Adrenal gland (tissue), 12 donors: ENCODE measurements around the gene KARS1. TPM values are rescaled to one million over a fixed set of nuclear protein-coding genes. Genes with fewer than 3 reads are reported as not detected.
A peak's percentile ranks its signal among the peaks of the same experiment; 100 is the strongest.

Experiments used
- DNase-seq, 7 donors: peaks; one replicate each; pipeline ENCODE4 v3.0.0-alpha.2; 2019 to 2020
- H3K27ac ChIP-seq, 5 donors: fragments of 200-600 bp; sonication (generic) in 4 of 5; 1 replicate in 3 of 5; 2 replicates in 2 of 5; pipeline versions ENCODE4 v1.5.1 to v1.8.0; 2016 to 2020; ENCODE audit warnings: mild to moderate bottlenecking in 1 of 5
- H3K27me3 ChIP-seq: fragments of 200-600 bp; 2 replicates; pipeline ENCODE4 v1.8.0; 2021
- H3K36me3 ChIP-seq, 2 donors: fragments of 200-600 bp; replicated peaks in 1 of 2; 1 replicate in 1 of 2; 2 replicates in 1 of 2; pipeline versions ENCODE4 v1.5.1 to v1.8.0; 2018 to 2022
- H3K4me1 ChIP-seq, 2 donors: fragments of 200-600 bp; replicated peaks in 1 of 2; 1 replicate in 1 of 2; 2 replicates in 1 of 2; pipeline versions ENCODE4 v1.5.1 to v1.8.0; 2018 to 2021
- H3K4me3 ChIP-seq, 4 donors: fragments of 200-600 bp; sonication (generic) in 3 of 4; one replicate each; pipeline ENCODE4 v1.5.1; 2016 to 2018
- H3K9me3 ChIP-seq, 3 donors: fragments of 200-600 bp; sonication (generic) in 1 of 3; replicated peaks in 1 of 3; 1 replicate in 2 of 3; 2 replicates in 1 of 3; pipeline versions ENCODE4 v1.5.1 to v1.8.0; 2016 to 2021
- POLR2A ChIP-seq, 2 donors: fragments of 450-650 bp; IDR thresholded peaks; one replicate each; pipeline ENCODE4 v1.6.1; 2017; ENCODE audit warnings: antibody characterized with exemption in 2 of 2, mild to moderate bottlenecking in 2 of 2, moderate library complexity in 1 of 2
- WGBS, 4 donors: extraction: QIAGEN DNeasy Blood & Tissue Kit in 2 of 4; methylation state at CpG; one replicate each; pipeline versions ENCODE4 v1.1.5 to v1.1.7; 2013 to 2017; 5-methylcytosine and 5-hydroxymethylcytosine counted together
- intact Hi-C, 2 donors: fragments of 100-400 bp; cut with DNase I; formaldehyde crosslinking; loops; one replicate each; pipeline versions ENCODE4 v1.14.1 to v1.15.0; 2022 to 2023
- polyA plus RNA-seq, 3 donors: library from polyadenylated mRNA; stranded (reverse); fragments of 200-250 nt in 2 of 3; fragments of 350-450 nt in 1 of 3; fragmentation: Illumina TruSeq in 1 of 3; extraction: RNeasy Lipid Tissue Mini Kit (QIAGEN cat#74804) in 1 of 3; gene quantifications; one replicate each; pipeline ENCODE4 v1.2.3, GENCODE V29; 2013 to 2014
- total RNA-seq, 9 donors: library from RNA; depleted of rRNA in 4 of 9; stranded (reverse); fragments of >200 nt in 4 of 9; fragments of 120-200 nt in 1 of 9; fragmentation: NEBNext Ultra II Directional in 1 of 9; extraction: Animal tissue kit (Norgen Biotek cat#: 25700) in 1 of 9; gene quantifications; one replicate each; pipeline versions ENCODE4 v1.1.0 to v1.2.4, GENCODE V29; 2013 to 2023
- TF ChIP-seq, protein P1 (sequence below), 6 experiments: fragments of 450-650 bp in 4 of 6; fragments of 200-600 bp in 2 of 6; sonication (generic) in 1 of 6; IDR thresholded peaks; 1 replicate in 5 of 6; 2 replicates in 1 of 6; pipeline versions ENCODE4 v1.5.1 to v1.8.0; 2016 to 2021; ENCODE audit warnings: antibody characterized with exemption in 6 of 6, mild to moderate bottlenecking in 2 of 6, moderate library complexity in 1 of 6
- donor health status: healthy with polysubstance abuse.
- donor health status: Bipolar disorder and iron deficiency.
- donor health status: DM: yes; HTN: yes; CAD: no.
- donor health status: DM: no; HTN: no; CAD: no.
- donor health status: DM: no; HTN: no; CAD: no.
- donor health status: DM: yes; HTN: yes; CAD: no.

The KARS1 gene
- total and polyA plus RNA-seq, 12 donors = 48.4 to 156 (median 78.3) TPM

- Histone ChIP-seq H3K27ac (no peak overlapping the region), H3K27me3 (no peaks in the 10 kb centered on the region), H3K4me3 (no peak overlapping the region), H3K36me3 (peaks cover 0 to 52% of the 10 kb centered on the region in 2 donors), H3K4me1 (peaks cover 23 to 57% of the 10 kb centered on the region in 2 donors), H3K9me3 (no peaks in the 10 kb centered on the region)
- intact Hi-C loops = loop anchor here in 1 of 2 donors (10.0 kb wide), 1 partner anchor 111 kb away; no protein-coding TSS in a partner anchor
- TF ChIP-seq, protein P1, sequence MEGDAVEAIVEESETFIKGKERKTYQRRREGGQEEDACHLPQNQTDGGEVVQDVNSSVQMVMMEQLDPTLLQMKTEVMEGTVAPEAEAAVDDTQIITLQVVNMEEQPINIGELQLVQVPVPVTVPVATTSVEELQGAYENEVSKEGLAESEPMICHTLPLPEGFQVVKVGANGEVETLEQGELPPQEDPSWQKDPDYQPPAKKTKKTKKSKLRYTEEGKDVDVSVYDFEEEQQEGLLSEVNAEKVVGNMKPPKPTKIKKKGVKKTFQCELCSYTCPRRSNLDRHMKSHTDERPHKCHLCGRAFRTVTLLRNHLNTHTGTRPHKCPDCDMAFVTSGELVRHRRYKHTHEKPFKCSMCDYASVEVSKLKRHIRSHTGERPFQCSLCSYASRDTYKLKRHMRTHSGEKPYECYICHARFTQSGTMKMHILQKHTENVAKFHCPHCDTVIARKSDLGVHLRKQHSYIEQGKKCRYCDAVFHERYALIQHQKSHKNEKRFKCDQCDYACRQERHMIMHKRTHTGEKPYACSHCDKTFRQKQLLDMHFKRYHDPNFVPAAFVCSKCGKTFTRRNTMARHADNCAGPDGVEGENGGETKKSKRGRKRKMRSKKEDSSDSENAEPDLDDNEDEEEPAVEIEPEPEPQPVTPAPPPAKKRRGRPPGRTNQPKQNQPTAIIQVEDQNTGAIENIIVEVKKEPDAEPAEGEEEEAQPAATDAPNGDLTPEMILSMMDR (IDR thresholded peaks at IDR 0.05) = no peak
- no peak for DNase-seq
- 48 to 64% (median 56%) methylated on average over 1 of the region's 1 CpG for WGBS, 4 donors
Measured at GRCh38 chr16:75653922-75654321, 6.5 kb upstream of the KARS1 start.

DNA sequence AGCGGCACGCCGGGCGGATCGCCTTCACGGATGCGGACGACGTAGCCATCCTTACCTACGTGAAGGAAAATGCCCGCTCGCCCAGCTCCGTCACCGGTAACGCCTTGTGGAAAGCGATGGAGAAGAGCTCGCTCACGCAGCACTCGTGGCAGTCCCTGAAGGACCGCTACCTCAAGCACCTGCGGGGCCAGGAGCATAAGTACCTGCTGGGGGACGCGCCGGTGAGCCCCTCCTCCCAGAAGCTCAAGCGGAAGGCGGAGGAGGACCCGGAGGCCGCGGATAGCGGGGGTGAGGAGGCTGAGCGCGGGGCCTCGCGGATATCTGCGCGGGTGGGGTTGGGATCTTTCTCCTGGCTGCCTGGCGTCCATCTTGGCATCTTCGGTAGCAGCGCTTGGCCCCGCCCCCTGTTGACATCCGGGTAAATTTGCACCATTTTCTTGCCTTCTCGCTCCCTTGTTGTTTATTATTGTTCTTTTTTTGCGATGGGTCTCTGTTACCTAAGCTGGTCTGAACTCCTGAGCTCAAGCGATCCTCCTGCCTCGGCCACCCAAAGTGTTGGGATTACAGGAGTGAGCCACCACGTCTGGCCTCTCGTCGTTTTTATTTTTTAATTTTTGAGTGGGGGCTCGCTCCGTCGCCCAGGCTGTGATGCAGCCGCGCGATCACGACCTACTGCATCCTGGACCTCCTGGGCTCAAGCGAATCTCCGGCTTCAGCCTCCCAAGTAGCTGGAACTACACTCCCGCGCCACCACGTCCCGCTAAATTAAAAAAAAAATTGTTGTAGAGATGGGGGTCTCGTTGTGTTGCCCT is 1.0 kb upstream of the KARS1 start:
- Histone ChIP-seq H3K9me3 (no peaks in the 10 kb centered on the region), H3K27ac (peak overlapping the region; percentile 90 to 98 (median 96)), H3K27me3 (no peaks in the 10 kb centered on the region), H3K36me3 (peaks cover 0 to 6% of the 10 kb centered on the region in 2 donors), H3K4me3 (peak overlapping the region; percentile 78 to 97 (median 92)), H3K4me1 (peaks cover 23 to 55% of the 10 kb centered on the region in 2 donors)
- 0 to 1% (median 0%) methylated on average over 28 to 62 of the region's 62 CpGs for WGBS, 4 donors
- intact Hi-C loops = no loop called here
- peak in 1 of 2 donors; percentile 43 for TF ChIP-seq POLR2A (IDR thresholded peaks at IDR 0.05)
- TF ChIP-seq, protein P1 (IDR thresholded peaks at IDR 0.05) = no peak
- peak; percentile 78 to 93 (median 87) for DNase-seq

GRCh38 chr16:75647112-75647491 is 363 bp downstream of the KARS1 start:
- WGBS, 4 donors = 0 to 1% (median 1%) methylated on average over 14 to 18 of the region's 18 CpGs
- H3K4me1 ChIP-seq = peaks cover 18 to 41% of the 10 kb centered on the region in 2 donors
- DNase-seq = no peak
- peak overlapping the region; percentile 78 to 95 (median 92) for H3K4me3 ChIP-seq
- no peaks in the 10 kb centered on the region for H3K27me3 ChIP-seq
- peaks cover 0 to 14% of the 10 kb centered on the region in 2 donors for H3K36me3 ChIP-seq
- H3K9me3 ChIP-seq = no peaks in the 10 kb centered on the region
- intact Hi-C loops = no loop called here
- peak overlapping the region; percentile 65 to 98 (median 96) for H3K27ac ChIP-seq
- TF ChIP-seq POLR2A (IDR thresholded peaks at IDR 0.05) = no peak
- TF ChIP-seq, protein P1 (IDR thresholded peaks at IDR 0.05) = no peak

- intact Hi-C loops = no loop called here
- no peaks in the 10 kb centered on the region for H3K27me3 ChIP-seq
- TF ChIP-seq, protein P1 (IDR thresholded peaks at IDR 0.05) = no peak
- peaks cover 0 to 14% of the 10 kb centered on the region in 2 donors for H3K4me1 ChIP-seq
- H3K4me3 ChIP-seq = no peak overlapping the region
- H3K36me3 ChIP-seq = peaks cover 0 to 34% of the 10 kb centered on the region in 2 donors
- 88 to 93% (median 91%) methylated on average over 7 of the region's 7 CpGs for WGBS, 4 donors
- H3K27ac ChIP-seq = no peak overlapping the region
- H3K9me3 ChIP-seq = no peaks in the 10 kb centered on the region
- no peak for DNase-seq
Measured at GRCh38 chr16:75644240-75645012, 3.0 kb downstream of the KARS1 start.
